AG09309 (cell line): Measurements from ENCODE around the gene TGFA.

ENCODE experiments used
- DNase-seq: peaks from one replicate; pipeline ENCODE4 v3.0.0-alpha.2; 2010; ENCODE audit warnings: low read depth
- H3K4me3 ChIP-seq: 2 replicates; pipeline ENCODE4 v1.5.1; 2011; ENCODE audit warnings: mild to moderate bottlenecking, low read depth, low read length, moderate library complexity; ENCODE audit not compliant: control insufficient read depth
- TF ChIP-seq, protein P1 (sequence below): IDR thresholded peaks from 2 replicates; pipeline ENCODE4 v1.5.1; 2011; ENCODE audit warnings: mild to moderate bottlenecking, low read depth, low read length, inconsistent platforms; ENCODE audit not compliant: insufficient read depth, control insufficient read depth; ENCODE audit errors: missing control alignments

The TGFA gene

DNA sequence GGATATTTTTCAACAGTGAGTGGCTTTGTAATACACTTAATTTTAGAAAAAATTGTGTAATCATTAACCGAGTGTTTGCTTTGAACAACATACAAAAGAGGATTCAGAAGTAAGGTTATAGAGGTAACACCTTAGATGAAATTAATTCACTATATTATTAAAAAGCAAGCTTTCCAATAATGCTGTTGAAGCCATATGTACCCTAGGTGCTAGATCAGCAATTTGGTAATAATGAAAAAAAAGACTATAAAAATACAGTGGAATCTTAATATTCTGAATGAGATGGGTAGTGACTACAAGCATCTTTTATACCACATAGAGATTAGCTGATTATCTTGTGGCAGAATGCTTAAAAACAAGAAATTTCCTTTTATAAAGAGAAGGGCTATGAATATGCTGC is 136.6 kb downstream of the TGFA start:
- DNase-seq = no peak
- TF ChIP-seq, protein P1, sequence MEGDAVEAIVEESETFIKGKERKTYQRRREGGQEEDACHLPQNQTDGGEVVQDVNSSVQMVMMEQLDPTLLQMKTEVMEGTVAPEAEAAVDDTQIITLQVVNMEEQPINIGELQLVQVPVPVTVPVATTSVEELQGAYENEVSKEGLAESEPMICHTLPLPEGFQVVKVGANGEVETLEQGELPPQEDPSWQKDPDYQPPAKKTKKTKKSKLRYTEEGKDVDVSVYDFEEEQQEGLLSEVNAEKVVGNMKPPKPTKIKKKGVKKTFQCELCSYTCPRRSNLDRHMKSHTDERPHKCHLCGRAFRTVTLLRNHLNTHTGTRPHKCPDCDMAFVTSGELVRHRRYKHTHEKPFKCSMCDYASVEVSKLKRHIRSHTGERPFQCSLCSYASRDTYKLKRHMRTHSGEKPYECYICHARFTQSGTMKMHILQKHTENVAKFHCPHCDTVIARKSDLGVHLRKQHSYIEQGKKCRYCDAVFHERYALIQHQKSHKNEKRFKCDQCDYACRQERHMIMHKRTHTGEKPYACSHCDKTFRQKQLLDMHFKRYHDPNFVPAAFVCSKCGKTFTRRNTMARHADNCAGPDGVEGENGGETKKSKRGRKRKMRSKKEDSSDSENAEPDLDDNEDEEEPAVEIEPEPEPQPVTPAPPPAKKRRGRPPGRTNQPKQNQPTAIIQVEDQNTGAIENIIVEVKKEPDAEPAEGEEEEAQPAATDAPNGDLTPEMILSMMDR = no peak
- no peak overlapping the region for H3K4me3 ChIP-seq

DNA sequence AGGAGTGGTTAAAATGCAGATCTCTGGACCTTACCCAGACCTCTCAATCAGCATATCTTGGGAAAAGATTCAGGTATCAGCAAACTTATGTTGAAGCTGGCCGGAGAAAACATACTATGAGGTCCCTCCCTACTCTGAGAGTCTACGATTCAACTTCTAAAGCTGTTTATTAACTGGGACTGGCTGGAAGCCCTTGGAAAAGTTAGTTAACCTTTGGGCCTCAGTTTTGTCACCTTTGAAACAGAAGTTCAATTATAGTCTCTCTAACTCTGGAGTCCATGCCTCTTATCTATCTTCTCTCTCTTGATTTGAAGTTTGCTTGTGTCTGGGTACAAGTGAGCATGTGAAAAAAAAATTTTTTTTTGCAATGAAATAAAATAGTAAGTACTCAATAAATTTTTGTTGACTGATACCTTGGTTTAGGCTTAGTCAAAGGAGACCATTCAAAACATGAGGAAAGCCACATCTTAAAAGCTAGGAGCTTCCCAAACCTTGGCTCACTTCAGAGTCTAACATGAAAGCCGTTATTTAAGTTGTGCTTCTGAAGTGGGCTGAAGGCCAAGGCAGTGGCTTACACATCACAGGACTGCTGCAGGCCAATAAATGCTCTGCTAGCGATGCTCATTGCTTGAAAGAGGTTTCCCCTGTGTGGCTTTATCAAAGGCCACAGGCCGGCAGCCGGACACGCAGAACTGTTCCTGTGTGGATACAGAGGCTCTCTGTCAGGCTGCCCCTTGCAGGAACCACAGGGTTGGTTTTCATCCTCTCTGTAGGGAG is 141.1 kb downstream of the TGFA start:
- TF ChIP-seq, protein P1 = no peak
- H3K4me3 ChIP-seq = no peak overlapping the region
- no peak for DNase-seq

DNA sequence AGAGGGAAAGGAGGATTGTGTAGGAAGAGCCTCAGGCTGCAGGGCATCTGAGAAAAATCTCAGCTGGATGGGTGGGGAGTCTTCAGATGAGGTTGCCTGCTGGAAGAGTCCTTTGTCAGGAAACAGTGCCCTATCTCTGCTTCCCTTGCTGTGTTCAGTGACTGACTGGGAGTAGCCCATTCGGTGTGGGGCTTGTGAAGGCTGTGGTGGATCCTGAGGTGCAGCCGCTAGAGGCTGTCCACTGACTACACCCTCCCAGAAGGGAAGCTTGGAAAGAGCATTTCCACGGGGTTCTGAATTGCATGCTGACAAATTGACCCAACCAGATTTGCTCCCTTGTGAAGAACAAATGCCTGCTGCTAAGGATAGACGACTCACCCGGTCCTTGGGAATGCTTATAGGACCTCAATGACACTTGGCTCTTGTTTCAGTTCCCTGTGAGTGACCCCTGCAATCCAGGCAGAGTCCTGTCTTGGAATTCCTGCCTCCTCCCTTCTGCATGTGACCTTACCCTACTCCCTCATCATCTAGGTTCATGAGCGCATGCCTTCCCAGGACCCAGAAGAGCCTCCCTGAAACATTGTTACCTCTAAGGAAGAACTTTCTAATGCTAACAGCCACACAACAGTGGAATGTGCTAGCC is 142.0 kb downstream of the TGFA start:
- TF ChIP-seq, protein P1 = no peak
- no peak overlapping the region for H3K4me3 ChIP-seq
- DNase-seq = no peak

DNA sequence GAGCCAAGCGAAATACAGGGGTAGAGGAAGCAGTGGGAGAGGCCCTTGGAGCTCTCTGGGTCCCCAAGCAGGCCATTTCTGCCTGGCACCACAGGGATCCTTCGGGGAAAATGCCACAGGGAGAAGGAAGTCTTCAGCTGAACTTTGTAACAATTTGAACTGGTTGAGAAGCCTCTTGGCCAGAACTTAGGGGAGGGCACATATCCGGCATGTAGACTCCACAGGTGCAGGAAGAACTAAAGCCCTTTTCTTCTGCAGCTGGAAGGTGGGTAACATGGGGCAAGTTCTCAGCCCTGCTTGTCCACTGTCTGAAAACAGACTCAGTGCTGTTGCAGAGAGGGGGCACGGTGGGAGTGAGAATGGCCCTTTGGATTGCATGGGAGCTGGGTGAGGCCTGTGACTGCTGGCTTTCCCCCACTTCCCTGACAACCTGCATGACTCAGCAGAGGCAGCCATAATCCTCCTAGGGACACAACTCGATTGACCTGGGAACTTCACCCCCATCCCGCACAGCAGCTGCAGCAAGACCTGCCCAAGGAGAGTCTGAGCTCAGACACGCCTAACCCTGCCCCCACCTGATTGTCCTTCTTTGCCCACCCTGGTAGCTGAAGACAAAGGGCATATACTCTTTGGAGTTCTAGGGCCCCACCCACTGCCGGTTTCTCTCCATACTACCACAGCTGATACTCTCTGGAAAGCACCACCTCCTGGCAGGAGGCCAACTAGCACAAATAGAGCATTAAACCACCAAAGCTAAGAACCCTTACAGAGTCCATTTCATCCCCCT is 150.2 kb downstream of the TGFA start:
- DNase-seq = no peak
- TF ChIP-seq, protein P1 = no peak
- H3K4me3 ChIP-seq = no peak overlapping the region

DNA sequence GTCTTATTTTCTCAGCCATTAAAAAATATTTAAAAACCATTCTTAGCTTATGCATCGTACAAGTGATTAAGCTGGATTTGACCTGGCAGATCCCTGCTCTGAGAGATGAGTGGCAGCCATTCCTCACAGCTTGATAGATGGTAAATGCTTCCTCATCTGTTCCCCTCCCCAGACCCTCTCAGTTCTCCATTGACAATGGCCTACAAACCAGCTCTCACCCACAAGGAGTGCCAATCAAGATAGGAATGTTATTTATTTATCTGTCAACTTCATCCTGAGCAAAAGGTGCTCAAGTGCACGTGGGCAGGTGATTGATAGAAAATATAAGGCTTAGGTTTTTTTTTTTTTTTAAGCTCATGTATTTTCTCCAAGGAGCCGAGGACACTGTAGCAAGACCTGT is 153.1 kb downstream of the TGFA start:
- DNase-seq = no peak
- TF ChIP-seq, protein P1 = no peak
- no peak overlapping the region for H3K4me3 ChIP-seq

DNA sequence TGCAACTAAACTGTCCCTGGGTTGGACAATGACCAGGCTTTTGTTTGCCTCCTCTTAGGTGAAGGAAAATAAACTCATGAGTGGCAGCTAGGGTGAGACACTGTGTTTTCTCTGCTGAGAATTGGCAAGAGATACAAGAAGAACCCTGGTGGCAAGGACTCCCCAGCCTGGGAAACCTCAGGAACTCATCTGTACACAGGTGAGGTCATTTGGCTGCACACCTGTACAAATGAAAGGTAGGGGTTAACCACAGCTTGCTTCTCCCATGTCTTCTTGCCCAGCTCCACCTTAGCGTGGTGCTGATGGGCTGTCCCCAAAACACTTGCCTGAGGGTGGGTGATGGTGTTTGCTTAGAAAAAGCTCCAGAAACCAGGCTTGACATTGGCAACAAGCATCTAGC is 154.6 kb downstream of the TGFA start:
- H3K4me3 ChIP-seq = no peak overlapping the region
- TF ChIP-seq, protein P1 = no peak
- DNase-seq = no peak
